ENCODE measurements around the gene SYT1. TPM values are rescaled to one million over a fixed set of nuclear protein-coding genes. Genes with fewer than 3 reads are reported as not detected.

SYT1 gene
- total and polyA plus RNA-seq, 2 donors (not counting 1 experiment from before 2014, with no cell fraction given), result 0.90 to 2.1 TPM

GRCh38 chr12:78928200-78929074 is 63.9 kb downstream of the SYT1 start:
- TF ChIP-seq CTCF (conservative IDR thresholded peaks at IDR 0.05 in 1 of 2, IDR thresholded peaks at IDR 0.05 in 1 of 2; ENCODE audit: low read depth in 1 of 2, low read length in 2 of 2) (no peak), EZH2 (IDR thresholded peaks at IDR 0.05; ENCODE audit: low read length, missing control alignments) (no peak)
- no peaks in the 10 kb centered on the region for H3K27me3 ChIP-seq (ENCODE audit: control insufficient read depth, insufficient read depth, low read length)
- no peak overlapping the region for H2AFZ ChIP-seq (ENCODE audit: low read length)
- H3K36me3 ChIP-seq (ENCODE audit: control insufficient read depth, insufficient read depth, low read length), result no peaks in the 10 kb centered on the region
- H3K4me3 ChIP-seq (replicated peaks in 1 of 4; ENCODE audit: control extremely low read depth in 1 of 4, insufficient read depth in 1 of 4, low read depth in 3 of 4, low read length in 4 of 4), result peak overlapping the region in 1 of 4 experiments; percentile 38
- no peak overlapping the region for H3K9ac ChIP-seq (ENCODE audit: insufficient read depth, low read length)
- no peaks in the 10 kb centered on the region for H3K4me1 ChIP-seq (ENCODE audit: control insufficient read depth, extremely low read depth, insufficient read depth, low read length)
- no peak overlapping the region for H3K27ac ChIP-seq (ENCODE audit: insufficient read depth, low read length)
- H3K79me2 ChIP-seq (ENCODE audit: control insufficient read depth, insufficient read depth, low read length), result no peaks in the 10 kb centered on the region
- no peaks in the 10 kb centered on the region for H4K20me1 ChIP-seq (ENCODE audit: control insufficient read depth, extremely low read depth, insufficient read depth, low read length)
- peak; percentile 98 for DNase-seq (ENCODE audit: low read depth in 2 of 2)
- peak overlapping the region; percentile 21 for H3K4me2 ChIP-seq (ENCODE audit: extremely low read depth, insufficient read depth, low read length)
- H3K9me3 ChIP-seq (ENCODE audit: control insufficient read depth, insufficient read depth, low read depth, low read length), result no peaks in the 10 kb centered on the region

GRCh38 chr12:78929075-78929418 is 64.5 kb downstream of the SYT1 start:
- Histone ChIP-seq H3K27ac (ENCODE audit: insufficient read depth, low read length) (no peak overlapping the region), H3K4me2 (ENCODE audit: extremely low read depth, insufficient read depth, low read length) (no peak overlapping the region), H3K4me3 (replicated peaks in 1 of 4; ENCODE audit: control extremely low read depth in 1 of 4, insufficient read depth in 1 of 4, low read depth in 3 of 4, low read length in 4 of 4) (no peak overlapping the region), H3K27me3 (ENCODE audit: control insufficient read depth, insufficient read depth, low read length) (no peaks in the 10 kb centered on the region), H3K79me2 (ENCODE audit: control insufficient read depth, insufficient read depth, low read length) (no peaks in the 10 kb centered on the region), H3K36me3 (ENCODE audit: control insufficient read depth, insufficient read depth, low read length) (no peaks in the 10 kb centered on the region), H3K9me3 (ENCODE audit: control insufficient read depth, insufficient read depth, low read depth, low read length) (no peaks in the 10 kb centered on the region), H2AFZ (ENCODE audit: low read length) (no peak overlapping the region), H4K20me1 (ENCODE audit: control insufficient read depth, extremely low read depth, insufficient read depth, low read length) (no peaks in the 10 kb centered on the region), H3K9ac (ENCODE audit: insufficient read depth, low read length) (no peak overlapping the region), H3K4me1 (ENCODE audit: control insufficient read depth, extremely low read depth, insufficient read depth, low read length) (no peaks in the 10 kb centered on the region)
- peak in 1 of 2 donors; percentile 39 for DNase-seq (ENCODE audit: low read depth in 2 of 2)
- TF ChIP-seq CTCF (conservative IDR thresholded peaks at IDR 0.05 in 1 of 2, IDR thresholded peaks at IDR 0.05 in 1 of 2; ENCODE audit: low read depth in 1 of 2, low read length in 2 of 2), result no peak

GRCh38 chr12:78931466-78931990 is 67.0 kb downstream of the SYT1 start:
- no peaks in the 10 kb centered on the region for H4K20me1 ChIP-seq (ENCODE audit: control insufficient read depth, extremely low read depth, insufficient read depth, low read length)
- no peak overlapping the region for H3K4me3 ChIP-seq (replicated peaks in 1 of 4; ENCODE audit: control extremely low read depth in 1 of 4, insufficient read depth in 1 of 4, low read depth in 3 of 4, low read length in 4 of 4)
- H3K36me3 ChIP-seq (ENCODE audit: control insufficient read depth, insufficient read depth, low read length), result no peaks in the 10 kb centered on the region
- no peak for DNase-seq (ENCODE audit: low read depth in 2 of 2)
- TF ChIP-seq EZH2 (IDR thresholded peaks at IDR 0.05; ENCODE audit: low read length, missing control alignments), result no peak
- TF ChIP-seq CTCF (conservative IDR thresholded peaks at IDR 0.05 in 1 of 2, IDR thresholded peaks at IDR 0.05 in 1 of 2; ENCODE audit: low read depth in 1 of 2, low read length in 2 of 2), result no peak
- no peak overlapping the region for H3K9ac ChIP-seq (ENCODE audit: insufficient read depth, low read length)
- H3K4me1 ChIP-seq (ENCODE audit: control insufficient read depth, extremely low read depth, insufficient read depth, low read length), result no peaks in the 10 kb centered on the region
- H3K79me2 ChIP-seq (ENCODE audit: control insufficient read depth, insufficient read depth, low read length), result no peaks in the 10 kb centered on the region
- H3K27me3 ChIP-seq (ENCODE audit: control insufficient read depth, insufficient read depth, low read length), result no peaks in the 10 kb centered on the region
- H2AFZ ChIP-seq (ENCODE audit: low read length), result no peak overlapping the region
- H3K9me3 ChIP-seq (ENCODE audit: control insufficient read depth, insufficient read depth, low read depth, low read length), result no peaks in the 10 kb centered on the region
- H3K4me2 ChIP-seq (ENCODE audit: extremely low read depth, insufficient read depth, low read length), result no peak overlapping the region
- H3K27ac ChIP-seq (ENCODE audit: insufficient read depth, low read length), result no peak overlapping the region
